ENCODE data around the gene ALG14.

GRCh38 chr1:94925004-94925403 is 147.7 kb downstream of the ALG14 start:
- TF ChIP-seq POLR2AphosphoS5 (IDR thresholded peaks at IDR 0.05; ENCODE audit: low read length) (no peak), YY1 (IDR thresholded peaks at IDR 0.05; ENCODE audit: low read depth, low read length) (no peak), MAX (IDR thresholded peaks at IDR 0.05; ENCODE audit: low read depth, low read length) (no peak), EP300 (IDR thresholded peaks at IDR 0.05; ENCODE audit: borderline replicate concordance in 1 of 2, control insufficient read depth in 1 of 2, low read depth in 2 of 2, low read length in 2 of 2) (no peak), PAX5 (IDR thresholded peaks at IDR 0.05; ENCODE audit: borderline replicate concordance, low read depth, low read length) (no peak), TAF1 (IDR thresholded peaks at IDR 0.05; ENCODE audit: borderline replicate concordance, low read depth, low read length) (no peak), MTA2 (IDR thresholded peaks at IDR 0.05; ENCODE audit: low read depth) (no peak), ZZZ3 (IDR thresholded peaks at IDR 0.05; ENCODE audit: control insufficient read depth, insufficient read length, low read depth) (no peak), RBBP5 (conservative IDR thresholded peaks at IDR 0.05) (no peak), LARP7 (IDR thresholded peaks at IDR 0.05) (no peak)
- TF ChIP-seq, protein P1, sequence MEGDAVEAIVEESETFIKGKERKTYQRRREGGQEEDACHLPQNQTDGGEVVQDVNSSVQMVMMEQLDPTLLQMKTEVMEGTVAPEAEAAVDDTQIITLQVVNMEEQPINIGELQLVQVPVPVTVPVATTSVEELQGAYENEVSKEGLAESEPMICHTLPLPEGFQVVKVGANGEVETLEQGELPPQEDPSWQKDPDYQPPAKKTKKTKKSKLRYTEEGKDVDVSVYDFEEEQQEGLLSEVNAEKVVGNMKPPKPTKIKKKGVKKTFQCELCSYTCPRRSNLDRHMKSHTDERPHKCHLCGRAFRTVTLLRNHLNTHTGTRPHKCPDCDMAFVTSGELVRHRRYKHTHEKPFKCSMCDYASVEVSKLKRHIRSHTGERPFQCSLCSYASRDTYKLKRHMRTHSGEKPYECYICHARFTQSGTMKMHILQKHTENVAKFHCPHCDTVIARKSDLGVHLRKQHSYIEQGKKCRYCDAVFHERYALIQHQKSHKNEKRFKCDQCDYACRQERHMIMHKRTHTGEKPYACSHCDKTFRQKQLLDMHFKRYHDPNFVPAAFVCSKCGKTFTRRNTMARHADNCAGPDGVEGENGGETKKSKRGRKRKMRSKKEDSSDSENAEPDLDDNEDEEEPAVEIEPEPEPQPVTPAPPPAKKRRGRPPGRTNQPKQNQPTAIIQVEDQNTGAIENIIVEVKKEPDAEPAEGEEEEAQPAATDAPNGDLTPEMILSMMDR (IDR thresholded peaks at IDR 0.05 in 2 of 3, conservative IDR thresholded peaks at IDR 0.05 in 1 of 3; ENCODE audit: control insufficient read depth in 2 of 3, extremely low read depth in 1 of 3, insufficient read depth in 1 of 3, low read depth in 3 of 3, low read length in 3 of 3) = no peak
